Body of pancreas (tissue), 4 donors: ENCODE measurements around the gene ZW10. TPM values are rescaled to one million over a fixed set of nuclear protein-coding genes. Genes with fewer than 3 reads are reported as not detected.
"Not testable (repeated sequence)": the region's sequence is repeated elsewhere in the genome, so short reads cannot be mapped to it uniquely, and the experiment has no call there.

Experiments
- ATAC-seq: fragments of 150-250 bp; one replicate; pipeline ENCODE4 v1.9.1; 2016
- DNase-seq, 4 donors: peaks; one replicate each; pipeline ENCODE4 v3.0.0-alpha.2; 2019
- H3K27ac ChIP-seq, 4 donors: fragments of 200-600 bp; sonication (generic); 1 replicate in 3 of 4; 2 replicates in 1 of 4; pipeline versions ENCODE4 v1.5.1 to v1.6.1; 2016 to 2019; ENCODE audit warnings: mild to moderate bottlenecking in 1 of 4, mixed read lengths in 1 of 4, moderate library complexity in 1 of 4
- H3K27me3 ChIP-seq, 2 donors: fragments of 200-600 bp; sonication (generic); one replicate each; pipeline ENCODE4 v1.6.0; 2016; ENCODE audit warnings: mild to moderate bottlenecking in 1 of 2
- H3K36me3 ChIP-seq, 2 donors: fragments of 200-600 bp; sonication (generic); replicated peaks in 1 of 2; 2 replicates each; pipeline ENCODE4 v1.5.1; 2016; ENCODE audit warnings: low read depth in 2 of 2; ENCODE audit not compliant: insufficient read depth in 1 of 2
- H3K4me1 ChIP-seq: fragments of 200-600 bp; sonication (generic); one replicate; pipeline ENCODE4 v1.6.0; 2016
- H3K4me3 ChIP-seq, 2 donors: fragments of 200-600 bp; sonication (generic); 1 replicate in 1 of 2; 2 replicates in 1 of 2; pipeline ENCODE4 v1.5.1; 2016 to 2019
- H3K9me3 ChIP-seq, 3 donors: fragments of 200-600 bp; sonication (generic); 1 replicate in 2 of 3; 2 replicates in 1 of 3; pipeline ENCODE4 v1.5.1; 2016
- CTCF ChIP-seq, 7 experiments: fragments of 450-650 bp in 4 of 7; fragments of 200-600 bp in 3 of 7; sonication (generic) in 3 of 7; IDR thresholded peaks; one replicate each; pipeline ENCODE4 v1.5.1; 2016 to 2019; ENCODE audit warnings: antibody characterized with exemption in 7 of 7
- POLR2A ChIP-seq, 3 donors: fragments of 450-650 bp; IDR thresholded peaks; one replicate each; pipeline ENCODE4 v1.6.1; 2016; ENCODE audit warnings: antibody characterized with exemption in 3 of 3, mild to moderate bottlenecking in 2 of 3
- WGBS, 2 donors: methylation state at CpG; one replicate each; pipeline ENCODE4 v1.1.5; 2017; 5-methylcytosine and 5-hydroxymethylcytosine counted together
- intact Hi-C: fragments of 100-400 bp; cut with DNase I; formaldehyde crosslinking; loops from one replicate; pipeline ENCODE4 v1.15.1; 2023
- total RNA-seq, 2 donors: library from RNA; depleted of rRNA; stranded (reverse); fragments of >200 nt; gene quantifications; one replicate each; pipeline ENCODE4 v1.1.0, GENCODE V29; 2016

Gene ZW10
- total RNA-seq, 2 donors from 2014 or later: 6.9 to 10.4 TPM

- intact Hi-C loops: no loop called here
- Histone ChIP-seq H3K4me1 (no peaks in the 10 kb centered on the region), H3K36me3 (no peaks in the 10 kb centered on the region), H3K9me3 (peaks cover 0 to 4% (median 0%) of the 10 kb centered on the region in 3 donors), H3K4me3 (no peak overlapping the region), H3K27me3 (no peaks in the 10 kb centered on the region), H3K27ac (no peak overlapping the region)
- TF ChIP-seq POLR2A (IDR thresholded peaks at IDR 0.05) (no peak), CTCF (IDR thresholded peaks at IDR 0.05) (no peak)
- 86 to 90% methylated on average over 1 of the region's 1 CpG for WGBS, 2 donors
- DNase-seq: no peak
- no peak for ATAC-seq
Observed at GRCh38 chr11:113710989-113711388, 62.5 kb downstream of the ZW10 start.

GRCh38 chr11:113705871-113706655 lies 67.4 kb downstream of the ZW10 start, which contains the start of gene TMPRSS5:
Gene TMPRSS5 (minus strand): TSS chr11:113706308. CDS start chr11:113706224, 84 bp downstream.
- Histone ChIP-seq H3K4me3 (no peak within 1 kb of the TSS), H3K27ac (no peak within 1 kb of the TSS), H3K4me1 (no peaks in the 10 kb centered on the region), H3K27me3 (no peaks in the 10 kb centered on the region), H3K36me3 (no peaks in the 10 kb centered on the region), H3K9me3 (peaks cover 0 to 4% (median 0%) of the 10 kb centered on the region in 3 donors)
- WGBS, 2 donors: 77 to 85% methylated on average over 7 of the region's 7 CpGs
- DNase-seq (no peak), ATAC-seq (no peak)
- intact Hi-C loops: no loop called here
- TF ChIP-seq POLR2A (IDR thresholded peaks at IDR 0.05): no peak
- no peak for TF ChIP-seq CTCF (IDR thresholded peaks at IDR 0.05)

- H3K4me3 ChIP-seq, H3K9me3 ChIP-seq, intact Hi-C loops, H3K4me1 ChIP-seq, H3K27ac ChIP-seq, DNase-seq, H3K36me3 ChIP-seq, ATAC-seq, H3K27me3 ChIP-seq: not testable (repeated sequence)
- WGBS, 2 donors: 50 to 100% methylated on average over 1 of the region's 1 CpG
Observed at GRCh38 chr11:113703551-113703950, 69.9 kb downstream of the ZW10 start.

DNA sequence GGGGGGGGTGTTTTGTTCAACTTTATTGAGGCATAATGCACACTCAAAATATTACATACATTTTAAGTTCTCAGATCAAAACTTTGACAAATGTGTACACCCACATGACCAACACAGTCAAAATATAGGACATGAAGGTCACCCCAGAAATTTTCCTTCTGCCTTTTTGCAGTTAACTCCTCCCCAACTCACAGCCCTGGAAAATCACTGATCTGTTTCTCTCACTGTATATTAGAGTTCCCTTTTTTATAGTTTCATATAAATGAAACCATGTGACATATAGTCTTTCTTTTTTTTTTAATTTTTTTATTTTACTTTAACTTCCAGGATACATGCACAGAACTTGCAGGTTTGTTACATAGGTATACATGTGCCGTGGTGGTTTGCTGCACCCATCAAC lies 72.0 kb downstream of the ZW10 start:
- WGBS, 2 donors: 94 to 100% methylated on average over 1 of the region's 1 CpG
- no peaks in the 10 kb centered on the region for H3K27me3 ChIP-seq
- intact Hi-C loops: no loop called here
- H3K4me3 ChIP-seq: no peak overlapping the region
- ATAC-seq (no peak), DNase-seq (no peak)
- H3K4me1 ChIP-seq: peaks cover 5% of the 10 kb centered on the region
- H3K9me3 ChIP-seq: no peaks in the 10 kb centered on the region
- H3K36me3 ChIP-seq: no peaks in the 10 kb centered on the region
- no peak for TF ChIP-seq POLR2A (IDR thresholded peaks at IDR 0.05)
- no peak for TF ChIP-seq CTCF (IDR thresholded peaks at IDR 0.05)
- no peak overlapping the region for H3K27ac ChIP-seq

- DNase-seq (peak in 2 of 4 donors; percentile 9 to 33), ATAC-seq (no peak)
- H3K9me3 ChIP-seq: no peaks in the 10 kb centered on the region
- H3K27ac ChIP-seq: no peak overlapping the region
- TF ChIP-seq CTCF (IDR thresholded peaks at IDR 0.05) (no peak), POLR2A (IDR thresholded peaks at IDR 0.05) (no peak)
- no peaks in the 10 kb centered on the region for H3K36me3 ChIP-seq
- H3K4me3 ChIP-seq: no peak overlapping the region
- no peaks in the 10 kb centered on the region for H3K27me3 ChIP-seq
- intact Hi-C loops: no loop called here
- 20 to 48% methylated on average over 1 to 3 of the region's 3 CpGs for WGBS, 2 donors
- peaks cover 5% of the 10 kb centered on the region for H3K4me1 ChIP-seq
Observed at GRCh38 chr11:113698515-113698914, 75.0 kb downstream of the ZW10 start.
